ENCODE results near the gene IL37.

DNA sequence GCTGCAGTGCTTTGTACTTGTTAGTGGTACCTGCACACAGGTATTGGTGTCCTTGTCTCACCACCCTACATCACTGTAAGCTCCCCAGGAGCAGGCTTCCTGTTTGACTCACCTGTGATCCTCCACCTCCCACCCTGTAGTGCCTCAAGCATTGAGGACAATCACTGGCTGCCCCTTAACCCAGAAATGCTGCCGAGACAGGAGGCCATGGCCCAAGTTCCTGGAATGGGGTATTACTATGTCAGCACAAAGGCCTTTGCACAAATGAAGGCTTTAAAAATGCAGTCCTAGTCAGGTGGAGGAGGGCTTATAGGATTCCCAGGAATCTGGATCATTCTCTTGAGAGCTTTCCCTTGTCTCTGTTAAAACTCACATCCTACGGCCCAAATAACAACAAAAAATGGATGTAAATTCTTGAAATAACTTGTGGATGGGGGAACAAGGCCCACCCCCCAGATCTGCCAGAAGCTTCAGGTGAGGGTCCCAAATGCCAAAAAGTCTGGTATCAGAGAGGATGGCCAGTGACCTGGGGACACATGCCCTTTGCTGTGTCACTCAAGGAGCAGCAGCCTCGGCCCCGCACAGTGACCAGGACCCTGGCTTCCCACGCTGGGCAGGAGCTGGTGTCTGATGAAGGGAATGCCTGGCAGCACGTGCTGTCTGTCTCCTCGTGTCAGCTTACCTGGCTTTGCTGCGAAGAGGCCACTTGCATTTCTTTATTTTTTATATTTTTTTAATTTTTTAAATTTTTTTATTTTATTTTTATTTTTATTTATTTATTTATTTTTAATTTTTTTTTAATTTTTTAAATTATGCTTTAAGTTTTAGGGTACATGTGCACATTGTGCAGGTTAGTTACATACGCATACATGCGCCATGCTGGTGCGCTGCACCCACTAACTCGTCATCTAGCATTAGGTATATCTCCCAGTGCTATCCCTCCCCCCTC lies 3.7 kb upstream of the IL37 start:
- TF ChIP-seq, protein P1, sequence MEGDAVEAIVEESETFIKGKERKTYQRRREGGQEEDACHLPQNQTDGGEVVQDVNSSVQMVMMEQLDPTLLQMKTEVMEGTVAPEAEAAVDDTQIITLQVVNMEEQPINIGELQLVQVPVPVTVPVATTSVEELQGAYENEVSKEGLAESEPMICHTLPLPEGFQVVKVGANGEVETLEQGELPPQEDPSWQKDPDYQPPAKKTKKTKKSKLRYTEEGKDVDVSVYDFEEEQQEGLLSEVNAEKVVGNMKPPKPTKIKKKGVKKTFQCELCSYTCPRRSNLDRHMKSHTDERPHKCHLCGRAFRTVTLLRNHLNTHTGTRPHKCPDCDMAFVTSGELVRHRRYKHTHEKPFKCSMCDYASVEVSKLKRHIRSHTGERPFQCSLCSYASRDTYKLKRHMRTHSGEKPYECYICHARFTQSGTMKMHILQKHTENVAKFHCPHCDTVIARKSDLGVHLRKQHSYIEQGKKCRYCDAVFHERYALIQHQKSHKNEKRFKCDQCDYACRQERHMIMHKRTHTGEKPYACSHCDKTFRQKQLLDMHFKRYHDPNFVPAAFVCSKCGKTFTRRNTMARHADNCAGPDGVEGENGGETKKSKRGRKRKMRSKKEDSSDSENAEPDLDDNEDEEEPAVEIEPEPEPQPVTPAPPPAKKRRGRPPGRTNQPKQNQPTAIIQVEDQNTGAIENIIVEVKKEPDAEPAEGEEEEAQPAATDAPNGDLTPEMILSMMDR (IDR thresholded peaks at IDR 0.05): no peak
- no peak for TF ChIP-seq POLR2AphosphoS5 (IDR thresholded peaks at IDR 0.05)
- TF ChIP-seq POLR2A (IDR thresholded peaks at IDR 0.05): no peak
- TF ChIP-seq EP300 (IDR thresholded peaks at IDR 0.05): no peak
